GM12878 (cell line): ENCODE results near the gene USB1. TPM values are rescaled to one million over a fixed set of nuclear protein-coding genes. Genes with fewer than 3 reads are reported as not detected.

Source experiments
- TAF1 ChIP-seq: IDR thresholded peaks from 2 replicates; pipeline ENCODE4 v1.6.1; 2011; ENCODE audit warnings: mild to moderate bottlenecking, low read depth, low read length, borderline replicate concordance
- polyA plus RNA-seq, 11 experiments: library from polyadenylated mRNA; depleted of rRNA in 4 of 11; unstranded in 6 of 11; stranded (reverse) in 5 of 11; fragments of >200 nt; fragmentation: Nextera tagmentation in 4 of 11; fragmentation: Illumina TruSeq in 1 of 11; extraction: Ambion mirVana in 4 of 11; extraction: Trizol in 1 of 11; gene quantifications; 1 replicate in 1 of 11; 2 replicates in 10 of 11; pipeline versions ENCODE4 v1.2.1 to v1.2.3, GENCODE V29; 2011 to 2016; ENCODE audit warnings: inconsistent platforms in 2 of 11, missing spikeins in 2 of 11, low read depth in 1 of 11
- total RNA-seq, 4 experiments: library from RNA; depleted of rRNA in 3 of 4; stranded (reverse); fragments of >200 nt in 3 of 4; fragmentation: Illumina TruSeq in 1 of 4; extraction: Trizol in 1 of 4; gene quantifications; 2 replicates each; pipeline versions ENCODE4 v1.2.1 to v1.2.3, GENCODE V29; 2013 to 2021
- TF ChIP-seq, protein P1 (sequence below): fragments of 150-350 bp; IDR thresholded peaks from 2 replicates; pipeline ENCODE4 v1.6.1; 2016; ENCODE audit warnings: low read depth, low read length
- TF ChIP-seq, protein P2 (sequence below): fragments of 450-650 bp; IDR thresholded peaks from 2 replicates; pipeline ENCODE4 v1.6.1; 2017; ENCODE audit warnings: mild to moderate bottlenecking, moderate library complexity

USB1 gene
- total and polyA plus RNA-seq, 10 of the 15 experiments (the other 5 are each of a cell fraction or from before 2014, with no cell fraction given), result 7.9 to 72.2 (median 41.6) TPM

DNA sequence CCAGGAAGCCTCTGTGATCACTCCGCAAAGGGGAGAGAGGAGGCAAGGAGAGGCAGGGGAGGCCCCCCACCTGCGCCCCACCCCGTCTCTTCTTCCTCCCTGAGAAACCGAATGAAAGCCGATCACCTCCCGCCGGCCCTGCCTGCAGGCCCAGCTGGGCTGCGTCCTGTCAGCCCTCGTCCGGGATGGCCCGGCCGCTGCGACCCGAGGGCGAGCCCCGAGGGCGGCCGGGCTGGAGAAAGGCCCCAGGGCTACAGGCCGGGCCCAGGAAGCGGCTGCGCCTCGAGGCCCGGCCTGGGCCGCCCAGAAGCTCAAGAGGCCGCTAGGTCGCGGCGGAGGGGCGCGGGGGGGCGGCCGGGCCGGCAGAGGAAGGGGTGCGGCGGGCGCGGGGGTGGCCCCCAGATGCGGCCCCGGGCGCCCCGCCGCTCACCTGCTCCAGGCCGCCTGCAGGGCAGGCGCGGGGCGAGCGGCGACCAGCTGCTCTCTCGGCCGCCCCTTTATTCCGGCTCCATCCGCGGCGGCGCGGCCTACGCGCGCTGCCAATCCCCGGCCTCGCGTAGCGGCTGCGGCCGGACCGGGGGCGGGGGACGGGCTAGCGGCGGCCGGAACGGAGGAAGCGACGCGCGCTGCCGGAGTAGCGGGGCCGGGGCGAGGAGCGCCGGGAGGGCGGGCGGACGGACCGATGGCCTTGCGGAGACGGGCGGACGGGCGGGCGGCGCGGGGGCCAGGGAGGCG lies 1.1 kb upstream of the USB1 start, which contains the start of gene ZNF319 (continued):
- TF ChIP-seq, protein P1, sequence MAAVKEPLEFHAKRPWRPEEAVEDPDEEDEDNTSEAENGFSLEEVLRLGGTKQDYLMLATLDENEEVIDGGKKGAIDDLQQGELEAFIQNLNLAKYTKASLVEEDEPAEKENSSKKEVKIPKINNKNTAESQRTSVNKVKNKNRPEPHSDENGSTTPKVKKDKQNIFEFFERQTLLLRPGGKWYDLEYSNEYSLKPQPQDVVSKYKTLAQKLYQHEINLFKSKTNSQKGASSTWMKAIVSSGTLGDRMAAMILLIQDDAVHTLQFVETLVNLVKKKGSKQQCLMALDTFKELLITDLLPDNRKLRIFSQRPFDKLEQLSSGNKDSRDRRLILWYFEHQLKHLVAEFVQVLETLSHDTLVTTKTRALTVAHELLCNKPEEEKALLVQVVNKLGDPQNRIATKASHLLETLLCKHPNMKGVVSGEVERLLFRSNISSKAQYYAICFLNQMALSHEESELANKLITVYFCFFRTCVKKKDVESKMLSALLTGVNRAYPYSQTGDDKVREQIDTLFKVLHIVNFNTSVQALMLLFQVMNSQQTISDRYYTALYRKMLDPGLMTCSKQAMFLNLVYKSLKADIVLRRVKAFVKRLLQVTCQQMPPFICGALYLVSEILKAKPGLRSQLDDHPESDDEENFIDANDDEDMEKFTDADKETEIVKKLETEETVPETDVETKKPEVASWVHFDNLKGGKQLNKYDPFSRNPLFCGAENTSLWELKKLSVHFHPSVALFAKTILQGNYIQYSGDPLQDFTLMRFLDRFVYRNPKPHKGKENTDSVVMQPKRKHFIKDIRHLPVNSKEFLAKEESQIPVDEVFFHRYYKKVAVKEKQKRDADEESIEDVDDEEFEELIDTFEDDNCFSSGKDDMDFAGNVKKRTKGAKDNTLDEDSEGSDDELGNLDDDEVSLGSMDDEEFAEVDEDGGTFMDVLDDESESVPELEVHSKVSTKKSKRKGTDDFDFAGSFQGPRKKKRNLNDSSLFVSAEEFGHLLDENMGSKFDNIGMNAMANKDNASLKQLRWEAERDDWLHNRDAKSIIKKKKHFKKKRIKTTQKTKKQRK, result no peak
- TF ChIP-seq, protein P2, sequence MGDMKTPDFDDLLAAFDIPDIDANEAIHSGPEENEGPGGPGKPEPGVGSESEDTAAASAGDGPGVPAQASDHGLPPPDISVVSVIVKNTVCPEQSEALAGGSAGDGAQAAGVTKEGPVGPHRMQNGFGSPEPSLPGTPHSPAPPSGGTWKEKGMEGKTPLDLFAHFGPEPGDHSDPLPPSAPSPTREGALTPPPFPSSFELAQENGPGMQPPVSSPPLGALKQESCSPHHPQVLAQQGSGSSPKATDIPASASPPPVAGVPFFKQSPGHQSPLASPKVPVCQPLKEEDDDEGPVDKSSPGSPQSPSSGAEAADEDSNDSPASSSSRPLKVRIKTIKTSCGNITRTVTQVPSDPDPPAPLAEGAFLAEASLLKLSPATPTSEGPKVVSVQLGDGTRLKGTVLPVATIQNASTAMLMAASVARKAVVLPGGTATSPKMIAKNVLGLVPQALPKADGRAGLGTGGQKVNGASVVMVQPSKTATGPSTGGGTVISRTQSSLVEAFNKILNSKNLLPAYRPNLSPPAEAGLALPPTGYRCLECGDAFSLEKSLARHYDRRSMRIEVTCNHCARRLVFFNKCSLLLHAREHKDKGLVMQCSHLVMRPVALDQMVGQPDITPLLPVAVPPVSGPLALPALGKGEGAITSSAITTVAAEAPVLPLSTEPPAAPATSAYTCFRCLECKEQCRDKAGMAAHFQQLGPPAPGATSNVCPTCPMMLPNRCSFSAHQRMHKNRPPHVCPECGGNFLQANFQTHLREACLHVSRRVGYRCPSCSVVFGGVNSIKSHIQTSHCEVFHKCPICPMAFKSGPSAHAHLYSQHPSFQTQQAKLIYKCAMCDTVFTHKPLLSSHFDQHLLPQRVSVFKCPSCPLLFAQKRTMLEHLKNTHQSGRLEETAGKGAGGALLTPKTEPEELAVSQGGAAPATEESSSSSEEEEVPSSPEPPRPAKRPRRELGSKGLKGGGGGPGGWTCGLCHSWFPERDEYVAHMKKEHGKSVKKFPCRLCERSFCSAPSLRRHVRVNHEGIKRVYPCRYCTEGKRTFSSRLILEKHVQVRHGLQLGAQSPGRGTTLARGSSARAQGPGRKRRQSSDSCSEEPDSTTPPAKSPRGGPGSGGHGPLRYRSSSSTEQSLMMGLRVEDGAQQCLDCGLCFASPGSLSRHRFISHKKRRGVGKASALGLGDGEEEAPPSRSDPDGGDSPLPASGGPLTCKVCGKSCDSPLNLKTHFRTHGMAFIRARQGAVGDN, result 0 out of 2 replicates have a peak, but pooled peaks have one; percentile 42
- peak; percentile 39; the same call in 1 of the 2 replicates for TF ChIP-seq TAF1
